OCI-LY7 (cell line): ENCODE measurements around the gene XRN2.

ENCODE experiments used
- CTCF ChIP-seq: fragments of 200-600 bp; sonication (generic); conservative IDR thresholded peaks from 2 replicates; pipeline ENCODE4 v1.5.1; 2014; ENCODE audit warnings: mild to moderate bottlenecking, antibody characterized with exemption, low read length, moderate library complexity, mixed read lengths
- EZH2phosphoT487 ChIP-seq: fragments of 200-600 bp; sonication (generic); IDR thresholded peaks from 2 replicates; pipeline ENCODE4 v1.6.1; 2018; ENCODE audit warnings: low read depth, borderline replicate concordance, mild to moderate bottlenecking, mixed run types, antibody characterized with exemption, low read length, moderate library complexity, mixed read lengths

DNA sequence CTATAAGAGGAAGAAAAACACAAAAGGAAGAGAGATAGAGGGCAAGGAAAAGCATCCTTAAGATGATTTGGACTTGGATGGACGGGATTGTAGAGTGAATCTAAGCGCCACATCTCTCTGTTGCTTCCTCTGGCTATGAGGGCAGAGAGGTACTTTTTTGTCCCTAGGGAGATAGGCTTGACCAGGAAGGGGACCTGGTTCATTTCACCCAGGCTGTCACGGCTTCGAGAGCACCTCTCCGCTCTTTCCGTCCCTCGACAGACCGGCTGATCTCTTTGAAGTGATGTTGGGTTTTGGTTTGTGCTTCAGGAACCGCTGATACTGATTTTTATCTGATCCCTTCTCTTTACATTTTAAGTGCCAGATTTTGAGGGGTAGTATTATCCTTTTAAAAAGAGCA is 74.6 kb downstream of the XRN2 start:
- no peak for TF ChIP-seq CTCF
- TF ChIP-seq EZH2phosphoT487 = no peak
